Measurements from ENCODE around the gene GABBR2. TPM values are rescaled to one million over a fixed set of nuclear protein-coding genes. Genes with fewer than 3 reads are reported as not detected.

The GABBR2 gene
- total RNA-seq, 2 experiments from 2014 or later, result not detected

GRCh38 chr9:98519641-98520040, 189.1 kb downstream of the GABBR2 start:
- TF ChIP-seq CTCF (IDR thresholded peaks at IDR 0.05), result no peak
- POLR2A ChIA-PET, result no interaction called here

GRCh38 chr9:98518556-98518955, 190.2 kb downstream of the GABBR2 start:
- Mint-ChIP-seq H3K9me3 (no peaks in the 10 kb centered on the region), H3K36me3 (ENCODE audit: low read depth) (no peaks in the 10 kb centered on the region), H3K27me3 (peaks cover 36% of the 10 kb centered on the region), H3K4me1 (ENCODE audit: low read depth) (no peaks in the 10 kb centered on the region), H3K4me3 (no peak overlapping the region), H3K27ac (no peak overlapping the region)
- ATAC-seq (ENCODE audit: poor library complexity) (no peak), DNase-seq (no peak)
- CTCF ChIA-PET, result no interaction called here
- no peaks in the 10 kb centered on the region for H3K9me3 ChIP-seq (ENCODE audit: control insufficient read depth in 1 of 2, insufficient read depth in 1 of 2, low read length in 2 of 2)
- H3K4me3 ChIP-seq (ENCODE audit: low read length), result no peak overlapping the region
- H3K36me3 ChIP-seq (ENCODE audit: insufficient read depth, low read length), result no peaks in the 10 kb centered on the region
- TF ChIP-seq CTCF (IDR thresholded peaks at IDR 0.05), result no peak
- H3K27ac ChIP-seq (ENCODE audit: low read depth in 1 of 2, low read length in 2 of 2), result no peak overlapping the region
- POLR2A ChIA-PET, result no interaction called here
- peaks cover 0 to 5% of the 10 kb centered on the region in 2 experiments for H3K27me3 ChIP-seq (ENCODE audit: control insufficient read depth in 1 of 2, insufficient read depth in 2 of 2, low read length in 2 of 2)
- intact Hi-C loops (cut with DNase I, micrococcal nuclease), result no loop called here
- H3K4me1 ChIP-seq (ENCODE audit: insufficient read depth, low read length), result no peaks in the 10 kb centered on the region

More at GRCh38 chr9:98519641-98520040, 189.1 kb downstream of the GABBR2 start:
- H3K27ac ChIP-seq (ENCODE audit: low read depth in 1 of 2, low read length in 2 of 2), result no peak overlapping the region
- DNase-seq, result no peak
- intact Hi-C loops (cut with DNase I, micrococcal nuclease), result no loop called here
- H3K4me3 ChIP-seq (ENCODE audit: low read length), result no peak overlapping the region
- Mint-ChIP-seq H3K36me3 (ENCODE audit: low read depth) (no peaks in the 10 kb centered on the region), H3K27ac (no peak overlapping the region), H3K4me1 (ENCODE audit: low read depth) (no peaks in the 10 kb centered on the region), H3K4me3 (no peak overlapping the region), H3K9me3 (no peaks in the 10 kb centered on the region), H3K27me3 (peaks cover 43% of the 10 kb centered on the region)
- H3K4me1 ChIP-seq (ENCODE audit: insufficient read depth, low read length), result no peaks in the 10 kb centered on the region
- no peaks in the 10 kb centered on the region for H3K9me3 ChIP-seq (ENCODE audit: control insufficient read depth in 1 of 2, insufficient read depth in 1 of 2, low read length in 2 of 2)
- CTCF ChIA-PET, result no interaction called here
- ATAC-seq (ENCODE audit: poor library complexity), result no peak
- no peaks in the 10 kb centered on the region for H3K36me3 ChIP-seq (ENCODE audit: insufficient read depth, low read length)
- peaks cover 0 to 7% of the 10 kb centered on the region in 2 experiments for H3K27me3 ChIP-seq (ENCODE audit: control insufficient read depth in 1 of 2, insufficient read depth in 2 of 2, low read length in 2 of 2)

- intact Hi-C loops (cut with DNase I, micrococcal nuclease), result no loop called here
- H3K27me3 ChIP-seq (ENCODE audit: control insufficient read depth in 1 of 2, insufficient read depth in 2 of 2, low read length in 2 of 2), result peaks cover 0 to 4% of the 10 kb centered on the region in 2 experiments
- no peak for ATAC-seq (ENCODE audit: poor library complexity)
- H3K27me3 Mint-ChIP-seq, result peaks cover 29% of the 10 kb centered on the region
- no peak for TF ChIP-seq CTCF (IDR thresholded peaks at IDR 0.05)
- no peaks in the 10 kb centered on the region for H3K9me3 ChIP-seq (ENCODE audit: control insufficient read depth in 1 of 2, insufficient read depth in 1 of 2, low read length in 2 of 2)
- DNase-seq, result no peak
- H3K4me1 Mint-ChIP-seq (ENCODE audit: low read depth), result no peaks in the 10 kb centered on the region
- ChIA-PET POLR2A (no interaction called here), CTCF (no interaction called here)
- no peaks in the 10 kb centered on the region for H3K4me1 ChIP-seq (ENCODE audit: insufficient read depth, low read length)
- no peak overlapping the region for H3K27ac ChIP-seq (ENCODE audit: low read depth in 1 of 2, low read length in 2 of 2)
- no peaks in the 10 kb centered on the region for H3K9me3 Mint-ChIP-seq
- no peak overlapping the region for H3K4me3 Mint-ChIP-seq
- H3K27ac Mint-ChIP-seq, result no peak overlapping the region
- no peaks in the 10 kb centered on the region for H3K36me3 ChIP-seq (ENCODE audit: insufficient read depth, low read length)
- H3K36me3 Mint-ChIP-seq (ENCODE audit: low read depth), result no peaks in the 10 kb centered on the region
- no peak overlapping the region for H3K4me3 ChIP-seq (ENCODE audit: low read length)
These were observed 191.0 kb downstream of the GABBR2 start for GRCh38 chr9:98517761-98518160.

Measured in CD4-positive, alpha-beta T cell (primary cell).